Activated CD4-positive, alpha-beta memory T cell treated with anti-CD3 and anti-CD28 coated beads, Interleukin-2, amount 10 ng/mL, durations not matched to agents 7 days and 5 days (primary cell): ENCODE measurements around the gene RCBTB1. TPM values are rescaled to one million over a fixed set of nuclear protein-coding genes. Genes with fewer than 3 reads are reported as not detected.
"Not testable (repeated sequence)": the region's sequence is repeated elsewhere in the genome, so short reads cannot be mapped to it uniquely, and the experiment has no call there.

Source experiments
- CTCF ChIA-PET: fragments of 350-600 bp; sonication (Branson Sonifier 250); formaldehyde crosslinking; loops from one replicate; lab custom pipeline; 2021; ENCODE audit warnings: antibody characterized with exemption, inconsistent platforms; lab: Charles Lee
- POLR2A ChIA-PET: fragments of 350-600 bp; sonication (Branson Sonifier 250); formaldehyde crosslinking; loops from one replicate; lab custom pipeline; 2021; ENCODE audit warnings: antibody characterized with exemption; lab: Charles Lee
- DNase-seq: peaks from one replicate; pipeline ENCODE4 v3.0.0-alpha.2; 2020
- H3K27ac Mint-ChIP-seq: one replicate; pipeline ENCODE4 v1.8.0; 2021; ENCODE audit warnings: mild to moderate bottlenecking, mixed read lengths
- H3K27me3 Mint-ChIP-seq: one replicate; pipeline ENCODE4 v1.8.0; 2021; ENCODE audit warnings: mixed read lengths
- H3K36me3 Mint-ChIP-seq: one replicate; pipeline ENCODE4 v1.8.0; 2021; ENCODE audit warnings: low read depth, mixed read lengths
- H3K4me1 Mint-ChIP-seq: one replicate; pipeline ENCODE4 v1.8.0; 2021; ENCODE audit warnings: mixed read lengths
- H3K4me3 Mint-ChIP-seq: one replicate; pipeline ENCODE4 v1.8.0; 2021; ENCODE audit warnings: mild to moderate bottlenecking, mixed read lengths
- H3K9me3 Mint-ChIP-seq: one replicate; pipeline ENCODE4 v1.8.0; 2021; ENCODE audit warnings: mixed read lengths
- total RNA-seq, 2 experiments: library from RNA; stranded (reverse); gene quantifications; one replicate each; pipeline ENCODE4 v1.2.3, GENCODE V29; 2021

RCBTB1 gene
- total RNA-seq, 2 experiments from 2014 or later: 18.5 to 19.0 TPM

DNA sequence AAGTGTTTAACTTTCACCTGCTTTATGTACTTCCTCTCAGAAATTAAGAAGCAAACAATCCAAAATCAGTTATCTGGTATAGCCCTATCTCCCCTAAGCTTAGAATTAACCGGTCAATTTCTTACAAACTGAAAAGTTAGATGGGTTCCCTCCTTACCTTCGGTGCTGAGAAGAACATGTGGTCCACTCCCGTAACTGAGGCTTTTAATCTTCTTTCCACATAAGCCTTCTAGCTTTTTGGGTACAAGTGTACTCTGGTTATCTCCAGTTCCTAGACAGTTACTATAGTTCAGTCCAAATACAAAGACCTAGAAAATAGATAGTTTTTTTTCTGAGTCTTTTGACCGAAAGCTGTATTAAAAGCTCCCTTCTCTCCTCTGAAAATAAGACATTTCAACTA is 18.9 kb downstream of the RCBTB1 start:
- H3K27me3 Mint-ChIP-seq: no peaks in the 10 kb centered on the region
- no peak overlapping the region for H3K4me3 Mint-ChIP-seq
- H3K36me3 Mint-ChIP-seq: peaks cover 33% of the 10 kb centered on the region
- ChIA-PET CTCF (interaction anchor here (0.6 to 0.7 kb wide), 3 partner anchors 10 to 124 kb away, joined by 3 to 4 read pairs (median 4); no protein-coding TSS in a partner anchor), POLR2A (no interaction called here)
- H3K9me3 Mint-ChIP-seq: no peaks in the 10 kb centered on the region
- no peak overlapping the region for H3K27ac Mint-ChIP-seq
- peaks cover 27% of the 10 kb centered on the region for H3K4me1 Mint-ChIP-seq
- no peak for DNase-seq

DNA sequence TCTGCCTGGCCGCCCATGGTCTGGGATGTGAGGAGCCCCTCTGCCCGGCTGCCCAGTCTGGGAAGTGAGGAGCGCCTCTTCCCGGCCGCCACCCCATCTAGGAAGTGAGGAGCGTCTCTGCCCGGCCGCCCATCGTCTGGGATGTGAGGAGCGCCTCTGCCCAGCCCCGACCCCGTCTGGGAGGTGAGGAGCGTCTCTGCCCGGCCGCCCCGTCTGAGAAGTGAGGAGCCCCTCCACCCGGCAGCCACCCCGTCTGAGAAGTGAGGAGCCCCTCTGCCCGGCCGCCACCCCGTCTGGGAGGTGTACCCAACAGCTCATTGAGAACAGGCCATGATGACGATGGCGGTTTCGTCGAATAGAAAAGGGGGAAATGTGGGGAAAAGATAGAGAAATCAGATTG is 19.9 kb downstream of the RCBTB1 start:
- H3K9me3 Mint-ChIP-seq, H3K4me3 Mint-ChIP-seq, DNase-seq, CTCF ChIA-PET, H3K27me3 Mint-ChIP-seq, POLR2A ChIA-PET, H3K27ac Mint-ChIP-seq: not testable (repeated sequence)
- Mint-ChIP-seq H3K36me3 (peaks cover 42% of the 10 kb centered on the region), H3K4me1 (peaks cover 19% of the 10 kb centered on the region)

DNA sequence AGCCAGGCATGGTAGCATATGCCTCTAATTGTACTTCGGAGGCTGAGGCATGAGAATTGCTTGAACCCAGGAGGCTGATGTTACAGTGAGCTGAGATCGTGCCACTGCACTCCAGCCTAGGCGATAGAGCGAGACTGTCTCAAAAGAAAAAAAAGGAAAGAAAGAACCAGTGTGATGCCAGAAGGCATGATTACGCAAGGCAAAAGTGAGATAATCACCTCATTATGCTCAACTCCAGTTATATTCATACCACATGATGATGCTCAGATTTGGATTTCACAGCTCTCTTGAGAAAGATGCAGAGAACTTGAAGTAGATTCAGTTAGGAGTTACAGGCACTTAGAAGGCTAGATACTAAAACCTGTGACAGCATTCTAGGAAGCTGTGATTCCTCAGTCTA is 21.8 kb downstream of the RCBTB1 start:
- peaks cover 4% of the 10 kb centered on the region for H3K4me1 Mint-ChIP-seq
- ChIA-PET POLR2A (no interaction called here), CTCF (no interaction called here)
- H3K27me3 Mint-ChIP-seq: no peaks in the 10 kb centered on the region
- no peak for DNase-seq
- no peak overlapping the region for H3K27ac Mint-ChIP-seq
- H3K36me3 Mint-ChIP-seq: peaks cover 59% of the 10 kb centered on the region
- peaks cover 2% of the 10 kb centered on the region for H3K9me3 Mint-ChIP-seq
- H3K4me3 Mint-ChIP-seq: no peak overlapping the region

DNA sequence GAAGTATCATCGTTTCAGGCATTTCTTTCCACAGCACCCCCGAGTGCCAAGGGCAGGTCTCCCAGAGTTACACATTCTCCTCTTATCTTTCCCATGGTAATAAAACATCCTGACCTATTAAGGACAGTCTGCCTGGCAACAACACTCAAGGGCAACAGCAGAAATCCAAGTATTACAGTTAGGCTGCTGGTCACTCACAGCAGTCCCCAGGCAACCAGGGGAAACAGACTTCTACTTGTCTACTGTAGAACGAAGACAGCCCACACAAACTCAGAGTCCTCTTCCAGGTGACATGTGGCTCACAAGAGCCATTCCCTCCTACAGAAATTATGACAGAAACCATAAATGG is 24.3 kb downstream of the RCBTB1 start:
- ChIA-PET POLR2A (no interaction called here), CTCF (interaction anchor here (0.8 to 2.4 kb wide), 2 partner anchors 42 to 46 kb away, joined by 3 to 7 read pairs; no protein-coding TSS in a partner anchor)
- Mint-ChIP-seq H3K36me3 (peaks cover 49% of the 10 kb centered on the region), H3K9me3 (peaks cover 2% of the 10 kb centered on the region), H3K27ac (no peak overlapping the region), H3K27me3 (no peaks in the 10 kb centered on the region), H3K4me3 (no peak overlapping the region), H3K4me1 (peaks cover 4% of the 10 kb centered on the region)
- DNase-seq: no peak

DNA sequence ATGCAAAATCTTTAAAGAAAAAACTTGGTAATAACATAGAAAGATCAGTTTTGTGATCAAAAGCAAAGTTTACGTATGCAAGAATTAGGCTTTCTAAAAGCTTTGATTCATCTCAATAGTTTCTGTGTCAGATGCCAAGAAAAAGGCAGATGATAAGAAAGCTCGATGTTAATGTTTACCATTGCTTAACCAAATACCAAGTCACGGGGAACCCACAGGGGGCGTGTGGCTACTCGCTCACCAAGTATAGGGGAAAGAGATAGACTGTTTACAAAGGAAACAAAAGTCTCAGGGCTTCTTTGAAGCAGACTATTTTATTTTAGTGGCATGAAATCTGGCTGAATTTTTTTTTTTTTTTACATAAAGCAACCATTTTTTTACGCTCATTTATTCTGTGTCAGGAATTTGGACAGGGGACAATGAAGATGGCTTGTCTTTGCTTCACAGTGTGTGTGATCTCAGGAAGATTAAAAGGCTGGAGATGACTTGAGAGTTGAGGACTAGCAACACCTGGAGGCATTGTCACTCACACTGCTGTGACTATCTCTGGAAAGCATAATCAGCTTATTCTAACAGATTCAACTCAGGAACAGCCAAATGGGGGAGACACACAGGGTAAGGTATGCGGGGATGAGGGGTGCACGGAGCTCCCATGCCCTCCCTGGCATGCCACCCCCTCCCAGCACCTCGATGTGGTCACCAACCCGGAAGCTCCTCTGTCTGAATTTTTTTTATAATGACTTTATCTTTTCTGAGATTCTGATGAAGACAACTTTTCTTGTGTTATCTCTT is 24.9 kb downstream of the RCBTB1 start:
- ChIA-PET CTCF (interaction anchor here (0.8 to 2.4 kb wide), 2 partner anchors 42 to 46 kb away, joined by 3 to 7 read pairs; no protein-coding TSS in a partner anchor), POLR2A (no interaction called here)
- DNase-seq: no peak
- peaks cover 4% of the 10 kb centered on the region for H3K4me1 Mint-ChIP-seq
- H3K9me3 Mint-ChIP-seq: peaks cover 2% of the 10 kb centered on the region
- no peaks in the 10 kb centered on the region for H3K27me3 Mint-ChIP-seq
- peaks cover 46% of the 10 kb centered on the region for H3K36me3 Mint-ChIP-seq
- H3K4me3 Mint-ChIP-seq: no peak overlapping the region
- H3K27ac Mint-ChIP-seq: no peak overlapping the region

DNA sequence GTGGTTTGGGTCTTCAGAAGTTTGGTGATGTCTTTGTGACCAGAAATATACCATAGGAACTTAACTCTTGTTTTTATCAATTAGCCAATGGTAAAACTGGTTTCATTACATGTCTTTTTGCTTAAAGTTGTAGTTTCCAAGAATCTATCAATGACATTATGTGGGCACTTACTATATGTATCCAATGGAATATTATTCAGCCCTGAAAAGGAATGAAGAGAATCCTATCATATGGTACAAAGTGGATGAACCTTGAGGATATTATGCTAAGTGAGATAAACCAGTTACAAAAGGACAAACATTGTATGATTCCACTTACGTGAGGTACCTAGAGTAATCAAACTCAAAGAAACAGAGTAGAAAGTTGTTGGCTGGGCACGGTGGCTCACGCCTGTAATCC is 26.4 kb downstream of the RCBTB1 start:
- no peaks in the 10 kb centered on the region for H3K27me3 Mint-ChIP-seq
- CTCF ChIA-PET: no interaction called here
- POLR2A ChIA-PET: no interaction called here
- no peak for DNase-seq
- H3K27ac Mint-ChIP-seq: no peak overlapping the region
- peaks cover 4% of the 10 kb centered on the region for H3K4me1 Mint-ChIP-seq
- H3K36me3 Mint-ChIP-seq: peaks cover 50% of the 10 kb centered on the region
- no peak overlapping the region for H3K4me3 Mint-ChIP-seq
- H3K9me3 Mint-ChIP-seq: peaks cover 2% of the 10 kb centered on the region

DNA sequence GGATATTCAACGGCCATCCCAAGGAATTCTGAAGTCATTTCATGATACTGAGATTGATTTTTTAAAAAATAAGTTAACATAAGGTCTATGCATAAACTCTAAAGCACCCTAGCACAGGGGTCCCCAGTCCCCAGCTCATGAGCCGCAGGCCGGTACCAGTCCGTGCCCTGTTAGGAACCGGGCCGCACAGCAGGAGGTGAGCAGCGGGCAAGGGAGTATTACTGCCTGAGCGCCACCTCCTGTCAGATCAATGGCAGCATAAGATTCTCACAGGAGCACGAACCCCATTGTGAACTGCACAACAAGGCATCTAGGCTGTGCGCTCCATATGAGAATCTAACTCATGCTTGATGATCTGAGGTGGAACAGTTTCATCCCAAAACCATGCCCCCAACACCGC is 31.0 kb downstream of the RCBTB1 start:
- DNase-seq: no peak
- peaks cover 2% of the 10 kb centered on the region for H3K4me1 Mint-ChIP-seq
- ChIA-PET POLR2A (no interaction called here), CTCF (no interaction called here)
- peaks cover 40% of the 10 kb centered on the region for H3K36me3 Mint-ChIP-seq
- no peak overlapping the region for H3K4me3 Mint-ChIP-seq
- H3K9me3 Mint-ChIP-seq: peaks cover 2% of the 10 kb centered on the region
- no peaks in the 10 kb centered on the region for H3K27me3 Mint-ChIP-seq
- H3K27ac Mint-ChIP-seq: no peak overlapping the region

DNA sequence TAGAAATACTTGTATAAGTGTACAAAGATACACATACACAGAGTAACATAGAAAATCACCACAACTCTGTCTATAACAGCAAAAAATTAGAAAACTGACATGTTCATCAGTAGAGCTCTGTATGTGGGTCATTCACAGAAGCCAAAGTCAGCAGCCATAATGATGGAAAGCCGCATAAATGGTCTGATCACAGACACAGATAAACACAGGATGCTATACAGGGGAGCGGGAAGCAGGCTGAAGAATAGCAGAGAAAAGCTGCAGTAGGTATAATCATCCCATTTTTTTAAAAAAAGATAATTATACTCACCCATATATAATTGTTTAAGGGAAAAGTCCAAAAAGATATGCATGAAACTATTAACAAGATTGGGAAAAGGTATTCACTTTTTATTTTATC is 31.5 kb downstream of the RCBTB1 start:
- no peaks in the 10 kb centered on the region for H3K27me3 Mint-ChIP-seq
- peaks cover 2% of the 10 kb centered on the region for H3K4me1 Mint-ChIP-seq
- no peaks in the 10 kb centered on the region for H3K9me3 Mint-ChIP-seq
- H3K36me3 Mint-ChIP-seq: peaks cover 37% of the 10 kb centered on the region
- CTCF ChIA-PET: no interaction called here
- no peak for DNase-seq
- POLR2A ChIA-PET: no interaction called here
- H3K27ac Mint-ChIP-seq: no peak overlapping the region
- H3K4me3 Mint-ChIP-seq: no peak overlapping the region

DNA sequence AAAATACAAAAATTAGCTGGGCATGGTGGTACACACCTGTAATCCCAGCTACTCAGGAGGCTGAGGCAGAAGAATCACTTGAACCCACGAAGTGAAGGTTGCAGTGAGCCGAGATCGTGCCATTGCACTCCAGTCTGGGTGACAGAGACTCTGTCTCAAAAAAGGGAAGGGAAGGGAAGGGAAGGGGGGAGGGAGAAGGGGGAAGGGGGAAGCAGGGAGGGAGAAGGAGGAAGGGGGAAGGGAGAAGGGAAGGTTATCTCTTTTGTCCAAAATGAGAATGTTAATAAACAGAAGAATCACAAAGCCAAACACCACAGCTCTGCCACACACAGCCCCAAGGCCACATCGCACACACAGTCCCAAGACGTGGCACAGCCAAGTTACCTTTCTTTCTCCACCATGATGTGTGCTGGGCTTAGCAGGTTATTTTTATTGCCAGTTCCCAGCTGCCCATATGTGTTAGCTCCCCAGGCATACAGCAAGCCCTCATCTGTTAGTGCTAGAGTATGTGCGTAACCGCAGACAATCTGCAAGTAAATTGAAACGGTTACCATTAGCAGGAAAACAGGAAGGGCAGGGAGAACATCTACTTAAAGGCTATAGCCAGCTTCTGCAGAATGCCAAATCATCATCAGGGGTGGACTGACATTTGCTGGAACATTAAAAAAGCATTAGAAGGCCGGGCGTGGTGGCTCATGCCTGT is 34.3 kb downstream of the RCBTB1 start:
- Mint-ChIP-seq H3K27ac (no peak overlapping the region), H3K27me3 (no peaks in the 10 kb centered on the region), H3K4me3 (no peak overlapping the region), H3K36me3 (peaks cover 39% of the 10 kb centered on the region), H3K4me1 (no peaks in the 10 kb centered on the region), H3K9me3 (no peaks in the 10 kb centered on the region)
- CTCF ChIA-PET: no interaction called here
- POLR2A ChIA-PET: interaction anchor here (0.8 to 1.1 kb wide), 2 partner anchors 21 to 34 kb away, joined by 3 read pairs; no protein-coding TSS in a partner anchor
- DNase-seq: no peak

DNA sequence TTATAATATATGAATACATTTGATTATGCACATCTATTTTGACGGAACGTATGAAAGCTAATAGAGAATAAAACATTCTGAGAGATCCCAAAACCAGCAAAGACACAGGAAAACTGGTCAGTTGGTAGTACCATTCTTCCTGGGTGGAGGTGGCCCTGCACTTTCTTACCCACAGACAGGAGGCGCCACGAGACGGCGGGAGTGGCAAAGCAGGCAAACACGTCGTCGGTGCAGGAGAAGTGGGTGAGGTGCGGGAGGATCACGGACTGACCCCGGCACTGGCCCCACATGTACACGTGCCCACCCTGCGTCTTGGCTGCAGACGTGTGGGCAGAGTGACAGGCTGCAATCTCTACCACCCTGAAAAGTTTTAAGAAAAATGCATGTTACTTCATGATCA is 36.1 kb downstream of the RCBTB1 start:
- ChIA-PET POLR2A (no interaction called here), CTCF (no interaction called here)
- Mint-ChIP-seq H3K9me3 (no peaks in the 10 kb centered on the region), H3K36me3 (peaks cover 36% of the 10 kb centered on the region), H3K27ac (no peak overlapping the region), H3K4me1 (no peaks in the 10 kb centered on the region), H3K27me3 (no peaks in the 10 kb centered on the region), H3K4me3 (no peak overlapping the region)
- no peak for DNase-seq

DNA sequence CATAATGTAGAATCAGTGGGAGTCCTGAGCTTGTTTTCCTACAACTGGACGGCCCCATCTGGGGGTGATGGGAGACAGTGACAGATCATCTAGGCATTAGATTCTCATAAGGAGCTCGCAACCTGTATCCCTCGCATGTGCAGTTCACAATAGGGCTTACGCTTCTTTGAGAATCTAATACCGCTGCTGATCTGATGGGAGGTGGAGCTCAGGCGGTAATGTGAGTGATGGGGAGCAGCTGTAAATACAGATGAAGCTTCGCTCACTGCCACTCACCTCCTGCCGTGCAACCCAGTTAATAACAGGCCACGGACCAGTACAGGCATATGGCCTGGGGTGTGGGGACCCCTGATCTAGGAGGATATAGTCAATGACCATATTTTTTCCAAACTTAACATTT is 38.8 kb downstream of the RCBTB1 start:
- DNase-seq: no peak
- H3K4me3 Mint-ChIP-seq: no peak overlapping the region
- no peaks in the 10 kb centered on the region for H3K4me1 Mint-ChIP-seq
- no peaks in the 10 kb centered on the region for H3K9me3 Mint-ChIP-seq
- peaks cover 35% of the 10 kb centered on the region for H3K36me3 Mint-ChIP-seq
- H3K27me3 Mint-ChIP-seq: no peaks in the 10 kb centered on the region
- ChIA-PET CTCF (no interaction called here), POLR2A (no interaction called here)
- no peak overlapping the region for H3K27ac Mint-ChIP-seq

DNA sequence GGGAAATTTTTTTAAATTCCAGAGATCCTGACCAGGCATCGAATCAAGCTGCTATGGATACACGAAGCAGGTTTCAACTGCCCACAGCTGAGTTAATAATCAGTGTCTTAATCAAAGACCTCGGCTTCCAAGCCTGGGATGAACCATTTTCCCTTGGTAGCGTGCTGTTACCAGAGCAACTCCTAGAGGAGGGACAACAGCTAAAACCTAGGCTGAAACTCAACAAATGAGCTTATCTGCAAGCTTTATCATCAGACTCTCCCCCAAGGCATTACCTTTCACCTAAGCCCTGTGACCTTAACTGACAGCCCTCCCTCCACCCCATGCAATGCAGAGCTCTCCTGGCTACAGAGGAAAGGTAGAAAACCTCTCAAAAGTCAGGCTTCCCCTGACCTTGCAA is 39.7 kb downstream of the RCBTB1 start:
- peaks cover 37% of the 10 kb centered on the region for H3K36me3 Mint-ChIP-seq
- no peak overlapping the region for H3K27ac Mint-ChIP-seq
- no peak overlapping the region for H3K4me3 Mint-ChIP-seq
- no peaks in the 10 kb centered on the region for H3K27me3 Mint-ChIP-seq
- DNase-seq: no peak
- H3K4me1 Mint-ChIP-seq: peaks cover 5% of the 10 kb centered on the region
- ChIA-PET POLR2A (no interaction called here), CTCF (no interaction called here)
- H3K9me3 Mint-ChIP-seq: no peaks in the 10 kb centered on the region

DNA sequence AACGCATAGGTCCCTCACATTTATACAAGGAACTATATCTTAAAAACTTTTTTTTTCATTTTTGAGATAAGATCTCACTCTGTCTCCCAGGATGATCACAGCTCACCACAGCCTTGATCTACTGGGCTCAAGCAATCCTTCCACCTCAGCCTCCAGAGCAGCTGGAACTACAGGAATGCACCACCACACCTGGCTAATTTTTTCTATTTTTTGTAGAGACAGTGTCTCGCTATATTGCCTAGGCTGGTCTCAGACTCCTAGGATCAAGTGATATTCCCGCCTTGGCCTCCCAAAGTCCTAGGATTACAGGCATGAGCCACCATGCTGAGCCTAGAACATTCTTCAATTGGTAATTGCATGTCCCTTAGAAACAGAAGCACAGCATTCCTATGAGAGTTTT is 41.7 kb downstream of the RCBTB1 start:
- ChIA-PET POLR2A (no interaction called here), CTCF (no interaction called here)
- peaks cover 36% of the 10 kb centered on the region for H3K36me3 Mint-ChIP-seq

More for the DNA sequence above, 41.7 kb downstream of the RCBTB1 start:
- H3K27me3 Mint-ChIP-seq: no peaks in the 10 kb centered on the region
- DNase-seq: no peak
- no peak overlapping the region for H3K27ac Mint-ChIP-seq
- no peak overlapping the region for H3K4me3 Mint-ChIP-seq
- peaks cover 21% of the 10 kb centered on the region for H3K4me1 Mint-ChIP-seq
- H3K9me3 Mint-ChIP-seq: no peaks in the 10 kb centered on the region
